Measurements from ENCODE around the gene RNU7-1. TPM values are rescaled to one million over a fixed set of nuclear protein-coding genes. Genes with fewer than 3 reads are reported as not detected.

The RNU7-1 gene
- total RNA-seq, 1 donor from 2014 or later, result not detected

DNA sequence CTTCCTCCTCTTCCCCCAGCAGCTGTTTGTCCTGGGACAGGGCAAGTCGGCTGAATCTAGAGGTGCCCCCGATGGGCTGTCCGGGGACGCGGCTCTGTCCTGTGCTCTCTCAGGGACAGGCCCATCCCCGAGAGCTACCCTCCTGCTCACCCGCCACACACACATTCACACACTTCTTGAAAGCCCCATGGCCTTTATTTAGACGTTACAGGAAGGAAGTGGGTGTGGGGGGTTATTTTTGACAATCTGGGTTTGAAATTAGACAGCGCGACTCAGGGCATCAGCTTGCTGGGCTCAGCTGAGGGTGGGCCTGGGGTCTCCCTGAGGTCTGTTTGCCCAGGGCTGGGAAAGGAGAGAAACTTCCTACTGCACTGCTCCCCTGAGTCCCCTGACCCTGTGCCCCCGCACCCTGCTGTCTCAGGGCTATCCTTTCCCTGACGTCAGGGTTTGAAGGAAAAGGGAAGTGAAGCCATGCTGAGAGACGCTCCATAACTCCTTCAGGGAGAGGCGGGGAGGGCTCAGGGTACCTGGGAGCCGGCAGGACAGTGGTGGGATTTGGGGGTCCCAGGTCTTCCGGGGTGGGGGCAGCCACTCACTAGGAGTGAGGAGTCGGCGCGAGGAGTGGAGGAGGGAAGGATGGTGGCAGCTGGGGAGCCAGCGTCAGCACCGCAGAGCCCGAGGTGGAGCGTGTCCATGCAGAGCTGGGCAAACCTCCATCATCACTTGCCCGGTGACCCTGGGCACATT, 15.6 kb downstream of the RNU7-1 start:
- Mint-ChIP-seq H3K36me3 (peaks cover 2% of the 10 kb centered on the region), H3K27ac (no peak overlapping the region), H3K9me3 (no peaks in the 10 kb centered on the region), H3K27me3 (no peaks in the 10 kb centered on the region), H3K4me3 (no peak overlapping the region), H3K4me1 (ENCODE audit: unreplicated experiment) (peaks cover 10% of the 10 kb centered on the region)
- TF ChIP-seq, protein P1, sequence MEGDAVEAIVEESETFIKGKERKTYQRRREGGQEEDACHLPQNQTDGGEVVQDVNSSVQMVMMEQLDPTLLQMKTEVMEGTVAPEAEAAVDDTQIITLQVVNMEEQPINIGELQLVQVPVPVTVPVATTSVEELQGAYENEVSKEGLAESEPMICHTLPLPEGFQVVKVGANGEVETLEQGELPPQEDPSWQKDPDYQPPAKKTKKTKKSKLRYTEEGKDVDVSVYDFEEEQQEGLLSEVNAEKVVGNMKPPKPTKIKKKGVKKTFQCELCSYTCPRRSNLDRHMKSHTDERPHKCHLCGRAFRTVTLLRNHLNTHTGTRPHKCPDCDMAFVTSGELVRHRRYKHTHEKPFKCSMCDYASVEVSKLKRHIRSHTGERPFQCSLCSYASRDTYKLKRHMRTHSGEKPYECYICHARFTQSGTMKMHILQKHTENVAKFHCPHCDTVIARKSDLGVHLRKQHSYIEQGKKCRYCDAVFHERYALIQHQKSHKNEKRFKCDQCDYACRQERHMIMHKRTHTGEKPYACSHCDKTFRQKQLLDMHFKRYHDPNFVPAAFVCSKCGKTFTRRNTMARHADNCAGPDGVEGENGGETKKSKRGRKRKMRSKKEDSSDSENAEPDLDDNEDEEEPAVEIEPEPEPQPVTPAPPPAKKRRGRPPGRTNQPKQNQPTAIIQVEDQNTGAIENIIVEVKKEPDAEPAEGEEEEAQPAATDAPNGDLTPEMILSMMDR (conservative IDR thresholded peaks at IDR 0.05), result no peak
- DNase-seq (ENCODE audit: extremely low spot score, unreplicated experiment), result no peak

DNA sequence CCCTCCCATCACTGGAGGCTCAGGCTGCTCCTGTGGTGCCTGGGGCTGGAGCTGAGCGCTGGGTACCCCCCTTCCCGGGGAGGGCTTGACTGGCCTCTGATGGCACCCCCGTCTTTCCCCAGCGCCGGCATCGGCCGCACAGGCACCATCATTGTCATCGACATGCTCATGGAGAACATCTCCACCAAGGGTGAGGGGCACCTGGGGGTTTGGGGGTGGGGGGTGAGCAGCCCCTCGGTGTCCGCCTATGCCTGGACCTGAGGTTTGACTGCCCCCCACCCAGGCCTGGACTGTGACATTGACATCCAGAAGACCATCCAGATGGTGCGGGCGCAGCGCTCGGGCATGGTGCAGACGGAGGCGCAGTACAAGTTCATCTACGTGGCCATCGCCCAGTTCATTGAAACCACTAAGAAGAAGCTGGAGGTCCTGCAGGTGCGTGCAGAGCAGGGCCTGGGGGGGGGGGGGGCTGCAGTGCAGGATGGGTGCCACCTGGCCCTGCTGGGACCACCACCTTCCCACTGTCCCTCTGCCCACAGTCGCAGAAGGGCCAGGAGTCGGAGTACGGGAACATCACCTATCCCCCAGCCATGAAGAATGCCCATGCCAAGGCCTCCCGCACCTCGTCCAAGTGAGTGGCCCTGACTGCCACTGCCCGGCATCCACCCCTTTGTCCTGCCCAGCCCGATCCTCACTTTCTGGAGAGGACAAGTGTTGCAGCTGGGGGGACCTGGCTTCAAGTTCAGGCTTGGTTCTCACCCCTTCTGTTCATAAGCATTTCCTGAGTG, 16.4 kb downstream of the RNU7-1 start:
- TF ChIP-seq, protein P1 (conservative IDR thresholded peaks at IDR 0.05), result no peak
- Mint-ChIP-seq H3K9me3 (no peaks in the 10 kb centered on the region), H3K27ac (peak overlapping the region; percentile 99), H3K4me3 (peak overlapping the region; percentile 59), H3K27me3 (no peaks in the 10 kb centered on the region), H3K36me3 (peaks cover 5% of the 10 kb centered on the region), H3K4me1 (ENCODE audit: unreplicated experiment) (peaks cover 11% of the 10 kb centered on the region)
- no peak for DNase-seq (ENCODE audit: extremely low spot score, unreplicated experiment)

- TF ChIP-seq, protein P1 (conservative IDR thresholded peaks at IDR 0.05), result no peak
- Mint-ChIP-seq H3K4me1 (ENCODE audit: unreplicated experiment) (peaks cover 18% of the 10 kb centered on the region), H3K27ac (peak overlapping the region; percentile 99), H3K4me3 (peak overlapping the region; percentile 59), H3K9me3 (no peaks in the 10 kb centered on the region), H3K36me3 (peaks cover 13% of the 10 kb centered on the region), H3K27me3 (no peaks in the 10 kb centered on the region)
- no peak for DNase-seq (ENCODE audit: extremely low spot score, unreplicated experiment)
These were observed 17.1 kb downstream of the RNU7-1 start for GRCh38 chr12:6960593-6961277.

- Mint-ChIP-seq H3K36me3 (peaks cover 15% of the 10 kb centered on the region), H3K4me3 (peak overlapping the region; percentile 95), H3K27ac (peak overlapping the region; percentile 99), H3K4me1 (ENCODE audit: unreplicated experiment) (peaks cover 18% of the 10 kb centered on the region), H3K27me3 (no peaks in the 10 kb centered on the region), H3K9me3 (no peaks in the 10 kb centered on the region)
- no peak for DNase-seq (ENCODE audit: extremely low spot score, unreplicated experiment)
- TF ChIP-seq, protein P1 (conservative IDR thresholded peaks at IDR 0.05), result no peak
These were observed 17.7 kb downstream of the RNU7-1 start for GRCh38 chr12:6961278-6961694.

DNA sequence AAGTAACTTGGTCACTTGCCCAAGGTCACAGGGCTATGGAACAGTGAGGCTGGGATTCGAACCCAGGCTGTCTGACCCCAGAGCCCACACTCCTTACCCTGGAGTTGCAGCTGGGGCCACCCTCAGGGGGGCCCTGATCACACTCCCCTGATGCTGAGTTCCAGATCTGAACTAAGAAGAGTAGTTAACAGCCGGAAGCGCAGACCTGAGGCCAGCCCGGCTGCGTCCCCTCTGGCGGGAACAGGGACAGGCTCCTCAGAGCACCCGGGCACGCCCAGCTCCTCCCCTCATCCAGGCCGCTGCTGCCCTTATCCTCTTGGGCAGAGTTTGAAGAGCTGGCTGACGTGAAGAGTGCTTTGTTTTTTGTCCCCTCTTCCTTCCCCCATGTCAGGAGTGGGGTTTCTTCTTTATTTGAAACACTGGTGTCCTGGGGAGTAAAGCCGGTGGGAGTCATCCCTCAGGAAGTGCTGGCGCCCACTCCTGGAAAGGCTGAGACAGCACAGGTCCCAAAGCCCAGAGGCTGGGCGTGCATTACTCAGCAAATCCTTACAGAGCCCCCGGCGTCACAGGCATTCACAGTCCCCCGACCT, 18.2 kb downstream of the RNU7-1 start:
- H3K9me3 Mint-ChIP-seq, result no peaks in the 10 kb centered on the region
- TF ChIP-seq, protein P1 (conservative IDR thresholded peaks at IDR 0.05), result peak; percentile 73
- H3K27me3 Mint-ChIP-seq, result no peaks in the 10 kb centered on the region
- peak overlapping the region; percentile 95 for H3K4me3 Mint-ChIP-seq
- peak overlapping the region; percentile 99 for H3K27ac Mint-ChIP-seq
- peaks cover 18% of the 10 kb centered on the region for H3K36me3 Mint-ChIP-seq
- DNase-seq (ENCODE audit: extremely low spot score, unreplicated experiment), result no peak
- H3K4me1 Mint-ChIP-seq (ENCODE audit: unreplicated experiment), result peaks cover 18% of the 10 kb centered on the region
